Fibroblast of lung (primary cell): ENCODE results near the gene ABL1. TPM values are rescaled to one million over a fixed set of nuclear protein-coding genes. Genes with fewer than 3 reads are reported as not detected.

Source experiments
- DNase-seq, 2 donors: peaks; one replicate each; pipeline versions ENCODE4 v3.0.0 to v3.0.0-alpha.2; 2010; ENCODE audit warnings: low read depth in 2 of 2
- H2AFZ ChIP-seq: 2 replicates; pipeline ENCODE4 v1.5.1; 2012; ENCODE audit warnings: low read length, control low read depth, inconsistent platforms
- H3K27ac ChIP-seq: 2 replicates; pipeline ENCODE4 v1.5.1; 2011; ENCODE audit warnings: low read length, control low read depth; ENCODE audit not compliant: insufficient read depth
- H3K27me3 ChIP-seq: 2 replicates; pipeline ENCODE4 v1.5.1; 2011; ENCODE audit warnings: mild to moderate bottlenecking, low read length; ENCODE audit not compliant: control insufficient read depth, insufficient read depth
- H3K36me3 ChIP-seq: 2 replicates; pipeline ENCODE4 v1.5.1; 2011; ENCODE audit warnings: low read length; ENCODE audit not compliant: control insufficient read depth, insufficient read depth
- H3K4me1 ChIP-seq: 2 replicates; pipeline ENCODE4 v1.5.1; 2011; ENCODE audit warnings: low read length; ENCODE audit not compliant: control insufficient read depth, insufficient read depth; ENCODE audit errors: extremely low read depth
- H3K4me2 ChIP-seq: 2 replicates; pipeline ENCODE4 v1.5.1; 2011; ENCODE audit warnings: low read length, control low read depth; ENCODE audit not compliant: insufficient read depth; ENCODE audit errors: extremely low read depth
- H3K4me3 ChIP-seq, 4 experiments: fragments of 200-600 bp in 1 of 4; sonication (generic) in 1 of 4; replicated peaks in 1 of 4; 2 replicates each; pipeline ENCODE4 v1.5.1; 2011 to 2016; ENCODE audit warnings: low read length in 4 of 4, low read depth in 3 of 4, mild to moderate bottlenecking in 3 of 4, control low read depth in 2 of 4, inconsistent platforms in 1 of 4, mixed read lengths in 1 of 4; ENCODE audit not compliant: insufficient read depth in 1 of 4; ENCODE audit errors: control extremely low read depth in 1 of 4
- H3K79me2 ChIP-seq: 2 replicates; pipeline ENCODE4 v1.5.1; 2012; ENCODE audit warnings: mild to moderate bottlenecking, low read length, inconsistent platforms; ENCODE audit not compliant: control insufficient read depth, insufficient read depth
- H3K9ac ChIP-seq: 2 replicates; pipeline ENCODE4 v1.5.1; 2011; ENCODE audit warnings: mild to moderate bottlenecking, low read length, control low read depth; ENCODE audit not compliant: insufficient read depth
- H3K9me3 ChIP-seq: 2 replicates; pipeline ENCODE4 v1.5.1; 2012; ENCODE audit warnings: low read depth, low read length; ENCODE audit not compliant: control insufficient read depth, insufficient read depth
- H4K20me1 ChIP-seq: 2 replicates; pipeline ENCODE4 v1.5.1; 2011; ENCODE audit warnings: low read length; ENCODE audit not compliant: control insufficient read depth, insufficient read depth; ENCODE audit errors: extremely low read depth
- CTCF ChIP-seq, 2 donors: IDR thresholded peaks in 1 of 2; conservative IDR thresholded peaks in 1 of 2; 1 replicate in 1 of 2; 2 replicates in 1 of 2; pipeline ENCODE4 v1.5.1; 2011 to 2012; ENCODE audit warnings: low read length in 2 of 2, control low read depth in 1 of 2, inconsistent platforms in 1 of 2, low read depth in 1 of 2, mild to moderate bottlenecking in 1 of 2
- EZH2 ChIP-seq: IDR thresholded peaks from 2 replicates; pipeline ENCODE4 v1.5.1; 2012; ENCODE audit warnings: low read length, control low read depth, mild to moderate bottlenecking; ENCODE audit errors: missing control alignments
- polyA plus RNA-seq, 2 donors: library from polyadenylated mRNA; depleted of rRNA in 1 of 2; stranded (reverse) in 1 of 2; unstranded in 1 of 2; fragments of >200 nt; gene quantifications; 2 replicates each; pipeline ENCODE4 v1.2.1, GENCODE V29; 2011 to 2012; ENCODE audit warnings: missing spikeins in 1 of 2
- total RNA-seq: library from RNA; depleted of rRNA; stranded (reverse); fragments of >200 nt; gene quantifications from 2 replicates; pipeline ENCODE4 v1.2.1, GENCODE V29; 2014

The ABL1 gene
- total and polyA plus RNA-seq, 2 donors (not counting 1 experiment from before 2014, with no cell fraction given) = 46.6 to 65.4 TPM

GRCh38 chr9:130890124-130890523, 55.1 kb downstream of the ABL1 start:
- no peak overlapping the region for H3K4me3 ChIP-seq
- H4K20me1 ChIP-seq = no peaks in the 10 kb centered on the region
- H3K79me2 ChIP-seq = peaks cover 7% of the 10 kb centered on the region
- no peak for TF ChIP-seq EZH2
- TF ChIP-seq CTCF (conservative IDR thresholded peaks at IDR 0.05 in 1 of 2, IDR thresholded peaks at IDR 0.05 in 1 of 2; ENCODE audit: low read depth in 1 of 2, low read length in 2 of 2) = no peak
- H3K27me3 ChIP-seq = no peaks in the 10 kb centered on the region
- no peak overlapping the region for H2AFZ ChIP-seq
- H3K36me3 ChIP-seq = peaks cover 45% of the 10 kb centered on the region
- no peak overlapping the region for H3K9ac ChIP-seq
- H3K9me3 ChIP-seq = no peaks in the 10 kb centered on the region
- H3K4me1 ChIP-seq = peaks cover 5% of the 10 kb centered on the region
- H3K27ac ChIP-seq = no peak overlapping the region
- no peak for DNase-seq
- no peak overlapping the region for H3K4me2 ChIP-seq

GRCh38 chr9:130890870-130891687, 56.0 kb downstream of the ABL1 start:
- Histone ChIP-seq H3K9ac (no peak overlapping the region), H3K4me1 (peaks cover 5% of the 10 kb centered on the region), H3K79me2 (peaks cover 2% of the 10 kb centered on the region), H4K20me1 (no peaks in the 10 kb centered on the region), H3K4me3 (no peak overlapping the region), H3K27me3 (no peaks in the 10 kb centered on the region), H3K27ac (no peak overlapping the region), H2AFZ (no peak overlapping the region), H3K36me3 (peaks cover 35% of the 10 kb centered on the region), H3K9me3 (no peaks in the 10 kb centered on the region), H3K4me2 (no peak overlapping the region)
- TF ChIP-seq CTCF (conservative IDR thresholded peaks at IDR 0.05 in 1 of 2, IDR thresholded peaks at IDR 0.05 in 1 of 2; ENCODE audit: low read depth in 1 of 2, low read length in 2 of 2) (no peak), EZH2 (no peak)
- DNase-seq = no peak

DNA sequence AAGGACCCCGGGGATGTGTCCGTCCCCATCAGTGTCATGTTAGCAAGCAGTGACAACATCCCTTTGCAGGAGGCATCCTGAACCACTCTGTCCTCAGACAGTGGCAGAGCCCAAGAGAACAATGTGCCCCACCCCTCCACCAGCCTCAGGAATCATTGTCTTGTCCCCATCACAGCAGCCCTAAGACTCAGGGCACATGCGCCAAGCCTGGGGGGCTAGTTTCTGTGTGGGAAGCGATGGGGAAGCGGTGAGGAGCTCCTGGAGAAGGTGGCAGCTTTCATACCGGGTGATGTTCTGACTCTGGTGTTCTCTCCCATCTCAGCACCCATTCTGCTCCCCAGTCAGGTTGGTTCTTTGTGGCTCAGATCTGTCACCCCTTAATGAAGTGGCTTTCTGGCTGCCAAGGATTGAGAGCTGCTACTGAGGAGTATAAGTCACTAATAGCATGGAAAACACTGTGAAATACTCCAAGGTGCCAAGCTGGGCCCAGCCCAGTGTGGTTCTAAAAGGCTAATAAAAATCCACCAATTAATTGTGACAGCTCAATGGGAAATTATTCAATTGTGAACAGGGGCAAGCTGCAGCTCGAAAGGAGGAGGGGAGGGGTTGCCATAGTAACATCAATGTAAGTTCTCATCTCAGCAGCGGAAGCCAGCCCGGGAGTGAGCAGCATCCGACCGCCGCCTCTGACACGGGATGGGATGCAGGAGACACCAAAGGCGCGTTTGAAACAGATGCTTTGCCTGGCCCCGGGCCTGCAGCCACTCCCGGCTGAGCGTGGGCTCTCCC, 56.8 kb downstream of the ABL1 start:
- Histone ChIP-seq H3K4me2 (no peak overlapping the region), H4K20me1 (no peaks in the 10 kb centered on the region), H3K27ac (no peak overlapping the region), H3K36me3 (peaks cover 33% of the 10 kb centered on the region), H3K79me2 (peaks cover under 1% of the 10 kb centered on the region), H3K4me3 (no peak overlapping the region), H3K4me1 (peaks cover 4% of the 10 kb centered on the region), H2AFZ (no peak overlapping the region), H3K9ac (no peak overlapping the region), H3K27me3 (no peaks in the 10 kb centered on the region), H3K9me3 (no peaks in the 10 kb centered on the region)
- no peak for TF ChIP-seq CTCF (conservative IDR thresholded peaks at IDR 0.05 in 1 of 2, IDR thresholded peaks at IDR 0.05 in 1 of 2; ENCODE audit: low read depth in 1 of 2, low read length in 2 of 2)
- no peak for TF ChIP-seq EZH2
- DNase-seq = no peak
